GM21576 (cell line): ENCODE results near the gene ZNF213.

ENCODE experiments used
- ATAC-seq: cut with Tn5 transposase; IDR thresholded peaks from one replicate; pipeline ENCODE4 v1.9.1; 2021; ENCODE audit warnings: mild to moderate bottlenecking, moderate library complexity; ENCODE audit not compliant: unreplicated experiment

The ZNF213 gene

DNA sequence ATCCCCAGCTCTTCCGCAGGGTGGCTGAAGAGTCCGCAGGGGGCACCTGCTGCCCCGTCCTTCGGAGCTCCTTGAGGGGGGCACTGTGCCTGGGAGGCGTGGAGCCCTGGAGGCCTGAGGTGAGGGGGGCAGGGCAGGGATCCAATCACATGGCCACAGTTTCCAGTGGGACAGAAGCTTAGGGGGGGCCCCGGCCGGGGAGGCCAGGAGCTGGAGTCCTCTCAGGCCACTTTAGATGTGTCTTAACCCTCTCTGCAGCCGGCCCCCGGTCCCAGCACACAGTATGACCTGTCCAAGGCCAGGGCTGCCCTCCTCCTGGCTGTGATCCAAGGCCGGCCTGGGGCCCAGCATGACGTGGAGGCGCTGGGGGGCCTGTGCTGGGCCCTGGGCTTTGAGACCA is 10.8 kb downstream of the ZNF213 start:
- no peak for ATAC-seq

DNA sequence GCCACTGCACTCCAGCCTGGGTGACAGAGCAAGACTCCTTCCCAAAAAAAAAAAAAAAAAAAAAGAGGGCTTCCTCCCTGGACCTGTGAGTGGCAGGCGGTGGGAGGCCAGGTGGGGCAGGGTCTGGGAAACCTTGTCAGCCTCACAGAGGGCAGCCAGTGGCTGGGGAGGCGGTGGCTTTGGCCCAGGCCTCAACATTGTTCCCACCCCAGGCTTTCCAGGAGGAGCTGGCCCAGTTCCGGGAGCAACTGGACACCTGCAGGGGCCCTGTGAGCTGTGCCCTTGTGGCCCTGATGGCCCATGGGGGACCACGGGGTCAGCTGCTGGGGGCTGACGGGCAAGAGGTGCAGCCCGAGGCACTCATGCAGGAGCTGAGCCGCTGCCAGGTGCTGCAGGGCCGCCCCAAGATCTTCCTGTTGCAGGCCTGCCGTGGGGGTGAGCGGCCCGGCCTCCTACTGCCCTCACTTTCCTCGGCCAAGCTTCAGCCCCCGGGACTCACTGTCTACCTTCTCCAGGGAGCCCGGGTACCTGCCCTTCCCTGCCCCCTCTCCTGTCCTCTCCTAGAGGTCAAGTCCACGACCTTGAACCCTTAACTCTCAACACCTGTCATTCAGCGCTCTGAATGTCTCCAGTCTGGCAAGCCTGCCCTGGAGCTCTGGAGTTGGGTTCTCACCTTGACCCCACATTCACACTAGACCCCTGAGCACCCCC is 12.4 kb downstream of the ZNF213 start:
- no peak for ATAC-seq

DNA sequence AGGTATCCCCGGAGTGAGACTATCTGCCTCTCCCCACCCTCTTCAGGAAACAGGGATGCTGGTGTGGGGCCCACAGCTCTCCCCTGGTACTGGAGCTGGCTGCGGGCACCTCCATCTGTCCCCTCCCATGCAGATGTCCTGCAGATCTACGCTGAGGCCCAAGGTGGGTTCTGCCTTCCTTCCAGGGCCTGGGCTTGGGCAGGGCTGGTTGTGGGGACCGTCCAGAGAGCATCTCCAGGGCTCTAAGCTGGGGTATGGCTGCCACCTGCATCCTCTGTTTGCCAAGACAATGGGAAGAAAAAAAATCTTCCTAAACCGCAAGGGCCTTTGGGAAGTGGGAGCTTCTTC is 12.9 kb downstream of the ZNF213 start:
- ATAC-seq: no peak

DNA sequence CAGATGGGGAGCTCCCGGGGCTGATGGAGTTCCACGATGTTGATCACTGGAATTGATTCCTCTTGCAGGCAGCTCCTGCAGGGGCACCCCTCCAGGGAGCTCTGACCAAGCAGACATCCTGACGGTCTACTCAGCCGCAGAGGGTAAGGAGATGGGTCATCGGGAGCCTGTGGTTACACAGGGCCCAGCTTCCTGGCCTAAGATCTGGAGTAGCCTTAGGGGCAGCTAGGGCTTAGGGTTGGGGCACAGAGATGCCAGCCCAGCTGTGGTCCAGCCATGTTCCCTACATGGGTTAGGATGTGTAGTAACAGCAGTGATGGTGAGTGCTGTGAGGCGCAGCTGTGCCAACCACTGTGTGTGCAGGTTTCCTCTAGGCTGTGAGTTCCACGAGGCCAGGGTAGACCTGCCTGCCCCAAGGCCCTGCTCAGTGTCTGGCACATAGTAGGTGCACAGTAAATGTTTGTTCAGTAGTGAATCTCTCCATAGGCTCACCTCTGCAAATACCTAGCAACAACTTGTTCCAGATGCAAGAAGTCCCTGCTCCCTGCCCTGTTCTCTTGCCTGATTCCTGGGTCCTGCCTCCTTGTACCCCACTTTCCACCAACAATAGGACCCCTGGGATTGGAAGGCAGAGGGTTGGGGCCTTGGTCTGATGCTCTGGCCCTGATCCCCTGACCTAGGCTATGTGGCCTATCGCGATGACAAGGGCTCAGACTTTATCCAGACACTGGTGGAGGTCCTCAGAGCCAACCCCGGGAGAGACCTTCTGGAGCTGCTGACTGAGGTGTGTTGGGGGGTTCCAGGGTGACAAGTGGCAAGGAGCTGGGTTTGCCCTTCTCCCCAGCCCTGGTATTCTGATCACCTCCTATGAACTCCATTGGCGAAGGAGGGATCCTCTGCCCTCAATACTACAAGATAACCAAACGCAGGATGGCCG is 13.7 kb downstream of the ZNF213 start:
- no peak for ATAC-seq

DNA sequence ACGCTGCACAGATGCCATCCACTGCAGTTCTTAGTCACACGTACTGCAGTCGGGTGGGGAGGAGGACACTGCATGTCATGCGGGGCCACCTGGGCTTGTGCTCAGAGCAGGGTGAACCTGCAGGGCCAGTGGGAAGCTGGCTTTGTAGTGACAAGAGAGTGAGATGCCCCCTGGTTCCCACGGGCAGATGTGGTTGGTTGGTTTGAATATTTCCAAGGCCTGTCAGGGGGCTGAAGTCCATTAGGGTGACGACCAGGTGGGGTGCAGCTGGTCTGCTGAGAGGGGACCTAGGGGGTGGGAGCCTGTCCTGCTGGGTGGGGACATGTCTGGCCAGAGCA is 14.3 kb downstream of the ZNF213 start:
- no peak for ATAC-seq

DNA sequence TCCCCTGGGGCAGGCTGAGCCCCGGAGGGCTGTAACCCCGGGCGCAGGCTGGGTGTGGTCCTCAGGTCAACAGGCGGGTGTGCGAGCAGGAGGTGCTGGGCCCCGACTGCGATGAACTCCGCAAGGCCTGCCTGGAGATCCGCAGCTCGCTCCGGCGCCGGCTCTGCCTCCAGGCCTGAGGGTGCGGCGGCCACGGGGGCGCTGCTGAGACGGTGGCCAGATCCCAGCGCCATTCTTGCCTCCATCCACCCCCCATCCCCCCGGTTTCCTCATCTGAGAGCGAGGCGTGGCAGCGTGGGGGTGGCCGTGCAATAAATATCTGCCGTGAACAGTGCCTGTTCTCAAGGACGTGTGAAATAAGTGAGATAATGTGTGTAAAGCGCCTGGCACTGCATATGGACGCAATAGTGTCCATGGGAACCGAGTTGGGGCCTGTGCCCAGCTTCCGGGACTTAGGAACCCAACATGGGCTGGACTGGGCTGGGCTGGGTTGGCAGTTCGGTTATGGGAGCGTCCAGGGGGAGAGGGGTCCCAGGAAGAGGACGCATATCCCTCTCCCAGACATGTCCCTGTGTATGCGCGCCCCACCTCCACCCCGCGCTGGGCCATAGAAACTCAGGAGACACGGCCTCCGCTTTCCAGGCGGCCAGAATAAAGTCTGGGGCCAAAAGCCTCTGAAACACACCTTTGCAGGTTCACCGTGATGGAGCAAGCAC is 15.0 kb downstream of the ZNF213 start:
- peak; percentile 4 for ATAC-seq

DNA sequence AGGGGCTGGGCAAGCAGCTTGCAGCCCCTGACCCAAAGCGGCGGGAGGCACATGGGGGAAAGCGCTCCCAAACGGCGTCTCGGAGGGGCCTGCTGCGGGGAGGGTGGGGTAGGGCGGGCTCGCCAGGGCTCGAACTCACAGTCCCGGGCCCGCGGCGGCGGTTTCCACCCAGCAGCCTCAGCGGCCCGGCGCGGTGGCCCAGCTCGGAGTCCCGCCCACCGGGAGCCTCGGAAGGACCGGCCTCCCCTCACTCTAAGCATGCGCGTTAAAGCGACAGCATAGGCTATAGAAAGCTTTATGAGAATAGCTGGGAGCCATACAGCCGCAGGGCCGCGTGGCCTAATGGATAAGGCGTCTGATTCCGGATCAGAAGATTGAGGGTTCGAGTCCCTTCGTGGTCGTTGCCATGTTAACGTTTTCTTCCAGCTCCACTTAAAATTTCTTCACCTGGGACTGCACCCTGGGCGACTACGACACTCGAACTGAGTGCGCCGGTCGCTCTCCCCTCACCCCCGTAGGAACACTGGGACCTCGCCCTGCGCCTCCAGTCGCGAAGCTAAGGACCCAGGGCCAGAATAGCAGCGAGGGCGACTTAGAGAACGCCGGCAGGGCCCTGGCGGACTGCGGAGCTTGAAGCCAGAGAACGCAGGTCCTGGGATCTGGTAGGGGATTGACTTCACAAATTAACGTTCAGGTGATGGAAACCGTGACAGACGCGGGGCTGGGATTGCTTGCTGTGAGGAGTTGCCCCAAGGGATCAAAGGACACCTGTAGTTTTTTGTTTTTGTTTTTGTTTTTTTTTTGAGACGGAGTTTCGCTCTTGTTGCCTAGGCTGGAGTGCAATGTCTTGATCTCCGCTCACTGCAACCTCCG is 15.8 kb downstream of the ZNF213 start:
- ATAC-seq: peak; percentile 61

DNA sequence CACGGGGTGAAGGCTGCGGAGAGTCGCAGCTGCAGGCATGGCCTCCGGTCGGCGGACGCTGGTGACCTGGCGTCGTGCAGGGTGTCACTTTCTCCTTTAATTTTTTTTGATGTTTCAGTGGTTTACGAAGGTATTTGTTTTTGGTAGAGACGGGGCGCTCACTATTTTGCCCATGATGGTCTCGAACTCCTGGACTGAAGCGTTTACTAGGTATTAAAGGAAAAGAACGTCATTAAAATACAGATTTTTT is 17.1 kb downstream of the ZNF213 start:
- no peak for ATAC-seq

DNA sequence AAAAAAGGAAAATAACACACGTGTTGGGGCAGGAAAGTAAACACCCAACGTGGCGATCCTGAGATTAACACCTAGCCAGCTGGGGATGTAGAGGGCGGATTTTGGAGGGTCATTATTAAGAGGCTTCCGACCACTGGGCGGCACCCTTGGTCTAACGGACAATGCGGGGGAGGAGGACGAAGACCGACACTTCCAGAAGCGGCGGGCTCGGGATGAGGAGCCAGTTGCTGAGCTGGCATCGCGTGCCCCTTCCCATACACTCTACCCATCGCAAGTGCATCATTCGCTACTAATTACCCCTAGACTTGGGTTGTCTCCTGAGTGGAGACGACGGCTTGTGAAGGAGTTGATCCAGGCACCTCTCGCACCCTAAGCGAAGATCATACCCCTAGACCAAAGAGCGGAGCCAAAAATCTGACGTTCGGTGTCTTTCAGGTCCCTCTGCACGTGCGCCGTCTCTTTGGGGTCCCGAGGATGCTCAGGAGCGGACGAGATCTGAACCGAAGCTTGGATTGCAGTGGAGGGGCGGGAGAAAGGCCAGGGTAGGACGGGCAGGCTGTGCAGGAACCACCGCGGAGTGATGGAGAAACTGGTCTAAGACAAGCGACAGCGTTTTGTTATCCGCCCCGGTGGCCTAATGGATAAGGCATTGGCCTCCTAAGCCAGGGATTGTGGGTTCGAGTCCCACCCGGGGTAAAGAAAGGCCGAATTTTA is 17.6 kb downstream of the ZNF213 start:
- no peak for ATAC-seq

DNA sequence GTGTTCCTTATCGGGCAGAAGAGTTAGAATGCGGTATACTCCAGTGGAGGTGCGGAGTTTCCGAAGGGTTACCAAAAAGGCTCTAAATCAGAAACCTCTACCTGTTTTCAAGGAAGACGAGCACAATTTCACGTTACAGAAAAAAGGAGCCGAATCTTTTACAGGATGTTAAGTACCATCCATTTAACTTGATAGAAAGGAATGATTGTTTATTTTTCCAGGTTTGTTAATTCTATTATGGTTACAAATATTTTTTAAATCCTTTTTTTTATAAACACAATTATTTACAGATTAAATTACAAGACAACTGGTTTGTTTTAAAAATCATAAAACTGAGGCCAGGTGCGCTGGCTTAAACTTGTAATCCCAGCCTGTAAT is 18.2 kb downstream of the ZNF213 start:
- no peak for ATAC-seq

DNA sequence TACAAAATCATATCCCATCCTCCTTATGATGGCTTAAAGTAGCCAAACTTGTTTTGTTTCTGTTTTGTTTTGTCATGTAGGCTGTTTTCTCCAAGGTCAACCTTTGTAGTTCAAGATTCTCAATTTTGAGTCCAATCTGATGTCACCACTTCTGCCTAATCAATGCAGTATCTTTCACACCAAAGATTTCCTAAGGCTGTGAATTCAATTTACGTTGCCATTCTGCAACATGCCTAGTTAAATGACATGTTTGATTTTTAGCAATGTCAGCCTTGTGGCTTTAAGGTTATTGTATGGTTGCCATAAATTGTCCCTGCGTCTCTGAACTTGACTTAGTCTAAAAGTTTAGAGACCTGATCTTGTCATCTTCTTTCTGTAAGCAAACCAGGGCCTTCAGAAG is 20.4 kb downstream of the ZNF213 start:
- no peak for ATAC-seq

DNA sequence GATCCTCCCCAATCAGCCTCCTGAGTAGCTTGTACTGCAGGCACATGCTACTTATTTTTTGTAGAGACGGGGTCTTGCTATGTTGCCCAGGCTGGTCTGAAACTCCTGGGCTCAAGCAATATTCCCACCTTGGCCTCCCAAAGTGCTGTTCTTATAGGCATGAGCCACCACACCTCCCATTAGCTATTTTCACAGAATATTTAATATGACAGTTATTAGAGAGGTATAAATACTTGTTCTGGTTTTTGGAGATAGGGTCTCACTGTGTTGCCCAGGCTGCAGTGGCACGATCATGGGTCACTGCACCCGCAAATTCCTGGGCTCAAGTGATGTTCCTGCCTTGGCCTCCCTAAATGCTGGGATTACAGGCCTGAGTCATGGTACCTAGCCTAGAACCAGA is 21.1 kb downstream of the ZNF213 start:
- ATAC-seq: no peak

DNA sequence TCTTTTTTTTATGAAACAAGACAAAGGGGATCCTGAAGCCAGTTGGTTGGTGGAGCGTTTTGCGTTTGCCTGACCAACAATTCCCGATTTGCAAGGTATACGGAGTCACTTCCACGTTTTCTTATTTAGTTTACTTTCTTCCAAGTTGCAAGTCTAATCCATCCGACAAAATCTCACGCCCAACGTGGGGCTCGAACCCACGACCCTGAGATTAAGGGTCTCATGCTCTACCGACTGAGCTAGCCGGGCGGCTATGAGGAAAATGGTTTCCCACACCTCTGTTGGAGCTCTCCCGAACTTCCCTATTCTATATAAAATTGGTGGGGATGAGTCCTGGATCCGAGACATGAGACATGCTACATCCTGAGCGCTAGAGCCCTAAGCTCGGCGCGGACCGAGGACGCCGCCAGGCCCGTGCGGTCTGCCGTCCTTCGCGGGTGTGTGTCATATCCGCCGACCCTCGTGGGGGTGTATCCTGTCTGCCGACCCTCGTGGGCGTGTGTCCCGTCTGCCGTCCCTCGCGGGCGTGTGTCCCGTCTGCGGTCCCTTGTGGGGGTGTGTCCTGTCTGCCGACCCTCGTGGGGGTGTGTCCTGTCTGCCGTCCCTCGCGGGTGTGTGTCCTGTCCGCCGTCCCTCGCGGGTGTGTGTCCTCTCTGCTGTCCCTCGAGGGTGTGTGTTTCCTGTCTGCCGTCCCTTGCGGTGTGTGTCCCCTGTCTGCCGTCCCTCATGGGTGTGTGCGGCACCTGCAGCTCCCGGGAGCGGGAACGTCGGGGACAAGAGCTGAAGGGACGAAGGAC is 22.6 kb downstream of the ZNF213 start:
- ATAC-seq: no peak

DNA sequence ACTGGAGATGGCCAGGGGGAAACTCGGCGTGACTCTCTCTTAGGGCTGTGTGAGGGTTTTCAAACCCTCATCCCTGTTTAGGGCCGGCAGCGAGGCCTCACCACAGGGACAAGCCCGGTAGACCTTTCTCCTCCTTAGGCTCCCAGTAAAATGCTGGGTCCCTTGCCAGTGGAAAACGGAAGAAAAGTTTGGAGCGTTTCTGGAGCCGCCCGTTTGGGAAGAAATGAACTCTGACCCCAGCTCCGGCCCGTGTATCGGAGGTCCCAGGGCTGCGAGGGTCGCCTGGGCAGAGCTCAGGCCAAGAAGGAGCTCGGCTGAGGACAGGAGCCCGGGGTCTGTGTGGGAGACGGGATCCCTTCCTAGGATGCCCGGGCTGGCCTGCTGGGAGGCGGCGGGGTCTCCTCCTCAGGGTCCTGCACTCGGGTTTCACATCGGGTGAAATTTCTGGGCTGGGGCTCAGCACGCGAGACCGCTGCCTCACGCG is 23.2 kb downstream of the ZNF213 start:
- no peak for ATAC-seq

DNA sequence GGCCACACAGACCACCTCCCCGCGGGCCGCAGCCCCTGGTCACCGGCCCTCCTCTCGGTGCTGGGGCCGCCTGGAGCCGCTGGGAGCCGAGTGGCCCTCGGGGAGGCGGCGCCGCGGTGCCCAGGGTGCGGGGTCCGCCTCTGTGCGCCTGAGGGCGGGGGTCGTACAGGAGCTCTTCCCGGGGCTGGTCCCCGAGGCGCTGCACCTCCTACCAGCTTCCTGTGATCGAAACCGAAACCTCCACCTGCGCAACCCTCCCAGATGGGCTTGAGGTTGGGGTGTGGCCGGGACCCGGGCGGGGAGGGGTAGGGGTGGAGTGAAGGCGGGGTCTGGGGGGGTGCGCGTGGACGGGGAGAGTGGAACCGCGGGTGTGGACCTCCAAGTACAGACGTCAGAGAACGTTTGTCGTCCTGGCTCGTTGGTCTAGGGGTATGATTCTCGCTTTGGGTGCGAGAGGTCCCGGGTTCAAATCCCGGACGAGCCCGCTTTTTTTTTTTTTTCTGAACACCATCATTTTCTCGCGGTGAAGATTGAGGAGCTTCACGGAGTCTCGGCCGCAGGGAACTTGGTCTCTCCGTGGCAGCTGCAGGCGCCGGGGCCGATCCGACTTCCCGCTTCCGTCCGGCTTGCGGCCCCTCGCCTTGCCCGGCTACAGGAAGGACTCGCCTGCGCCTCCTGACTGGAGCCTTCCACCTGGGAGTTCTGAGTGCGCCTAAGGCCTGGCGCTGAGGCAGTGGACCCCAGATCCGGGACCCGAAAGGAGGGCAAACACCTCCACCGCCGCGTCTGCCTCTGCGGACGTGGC is 23.9 kb downstream of the ZNF213 start:
- ATAC-seq: peak; percentile 63

DNA sequence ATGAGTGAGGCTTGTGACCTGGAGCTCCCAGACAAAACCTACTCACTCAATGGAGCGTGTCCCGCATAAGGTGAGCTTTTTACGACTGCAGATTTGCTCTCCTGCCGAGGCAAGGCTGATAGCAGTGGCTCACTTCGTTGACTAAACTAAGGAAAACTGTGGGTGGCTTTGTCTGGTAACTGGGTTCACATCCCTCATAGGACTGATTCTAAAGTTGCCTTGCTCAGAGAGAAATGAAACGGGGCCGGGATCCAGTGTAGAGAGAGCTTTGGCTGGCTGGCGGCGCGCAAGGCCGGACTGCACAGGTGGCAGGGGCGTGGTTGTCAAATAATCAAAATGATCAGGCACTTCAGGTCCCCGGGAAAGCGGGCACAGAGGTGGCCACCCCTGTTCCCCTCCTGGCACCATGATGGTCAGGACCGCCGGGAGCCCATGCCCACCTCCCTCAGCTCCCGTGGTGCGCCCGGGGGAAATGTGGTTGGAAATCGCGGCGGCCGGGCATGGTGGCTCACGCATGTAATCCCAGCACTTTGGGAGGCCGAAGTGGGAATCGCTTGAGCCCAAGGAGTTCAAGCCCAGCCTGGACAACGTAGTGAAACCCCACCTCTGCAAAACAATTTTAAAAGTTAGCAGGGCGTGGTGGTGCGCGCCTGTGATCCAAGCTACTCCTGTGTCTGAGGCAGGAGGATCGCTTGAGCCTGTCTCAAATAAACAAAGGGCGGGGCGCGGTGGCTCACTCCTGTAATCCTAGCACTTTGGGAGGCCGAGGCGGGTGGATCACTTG is 26.6 kb downstream of the ZNF213 start:
- ATAC-seq: no peak

DNA sequence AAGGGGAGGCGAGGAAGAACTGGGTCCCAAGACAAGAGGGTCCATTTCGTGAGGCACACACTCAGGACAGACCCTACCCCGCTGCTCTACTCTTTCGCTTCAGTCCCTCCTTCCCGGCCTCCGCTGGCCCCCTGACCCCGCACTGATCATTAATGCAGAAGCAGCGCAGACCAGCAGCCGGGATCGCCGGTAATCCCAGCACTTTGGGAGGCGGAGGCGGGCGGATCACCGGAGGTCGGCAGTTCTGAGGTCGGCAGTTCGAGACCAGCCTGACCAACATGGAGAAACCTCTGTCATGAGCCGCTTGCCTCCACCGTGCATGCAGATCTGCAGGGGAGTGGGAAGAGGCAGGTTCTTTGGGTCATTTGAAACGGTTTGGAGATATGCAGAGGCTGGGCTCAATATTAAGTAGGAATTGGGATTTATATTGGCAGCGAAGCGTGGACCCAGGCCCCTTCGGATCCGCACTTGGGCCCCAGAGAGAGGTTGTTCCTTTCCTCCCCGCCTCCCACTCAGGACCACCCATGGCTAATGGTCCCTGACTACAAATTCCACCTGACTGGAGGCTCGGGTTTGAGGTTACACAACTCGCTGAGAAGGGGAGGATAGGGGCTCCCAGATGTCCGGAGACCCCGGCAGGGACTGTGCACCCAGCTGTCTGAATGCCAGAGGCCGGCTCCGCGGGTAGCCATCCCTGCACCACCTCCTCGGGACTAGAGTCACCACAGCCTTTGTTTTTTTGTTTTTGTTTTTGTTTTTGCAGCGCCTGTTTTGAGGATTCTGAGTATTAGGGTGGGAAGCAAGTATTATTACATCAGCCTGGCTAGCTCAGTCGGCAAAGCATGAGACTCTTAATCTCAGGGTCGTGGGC is 29.5 kb downstream of the ZNF213 start:
- ATAC-seq: no peak
